ENCODE measurements around the gene RBM25. TPM values are rescaled to one million over a fixed set of nuclear protein-coding genes. Genes with fewer than 3 reads are reported as not detected.

Gene RBM25
- total RNA-seq, 2 experiments from 2014 or later: 89.5 to 95.1 TPM

- Mint-ChIP-seq H3K4me1 (ENCODE audit: low read depth) (no peaks in the 10 kb centered on the region), H3K9me3 (ENCODE audit: insufficient read depth) (no peaks in the 10 kb centered on the region), H3K36me3 (ENCODE audit: low read depth) (peaks cover 61% of the 10 kb centered on the region), H3K4me3 (no peak overlapping the region), H3K27me3 (ENCODE audit: low read depth) (no peaks in the 10 kb centered on the region), H3K27ac (no peak overlapping the region)
- CTCF ChIA-PET: no interaction called here
- DNase-seq (no peak), ATAC-seq (no peak)
- POLR2A ChIA-PET: interaction anchor here (1.0 kb wide), 1 partner anchor 31 kb away, joined by 4 read pairs; no protein-coding TSS in a partner anchor
These were observed 46.7 kb downstream of the RBM25 start for GRCh38 chr14:73105050-73105449.

- ChIA-PET POLR2A (no interaction called here), CTCF (interaction anchor here (0.8 kb wide), 1 partner anchor 17 kb away, joined by 3 read pairs; no protein-coding TSS in a partner anchor)
- no peak overlapping the region for H3K27ac Mint-ChIP-seq
- no peaks in the 10 kb centered on the region for H3K9me3 Mint-ChIP-seq (ENCODE audit: insufficient read depth)
- H3K4me3 Mint-ChIP-seq: no peak overlapping the region
- DNase-seq (no peak), ATAC-seq (no peak)
- peaks cover 60% of the 10 kb centered on the region for H3K36me3 Mint-ChIP-seq (ENCODE audit: low read depth)
- H3K4me1 Mint-ChIP-seq (ENCODE audit: low read depth): no peaks in the 10 kb centered on the region
- H3K27me3 Mint-ChIP-seq (ENCODE audit: low read depth): no peaks in the 10 kb centered on the region
These were observed 47.4 kb downstream of the RBM25 start for GRCh38 chr14:73105727-73106126.

- ATAC-seq: no peak
- Mint-ChIP-seq H3K4me1 (ENCODE audit: low read depth) (no peaks in the 10 kb centered on the region), H3K9me3 (ENCODE audit: insufficient read depth) (no peaks in the 10 kb centered on the region), H3K27me3 (ENCODE audit: low read depth) (no peaks in the 10 kb centered on the region), H3K36me3 (ENCODE audit: low read depth) (peaks cover 53% of the 10 kb centered on the region), H3K27ac (no peak overlapping the region), H3K4me3 (no peak overlapping the region)
- ChIA-PET CTCF (interaction anchor here (1.1 kb wide), 1 partner anchor 19 kb away, joined by 5 read pairs; the partner anchor contains the start of gene PSEN1), POLR2A (interaction anchor here (1.5 kb wide), 1 partner anchor 14 kb away, joined by 4 read pairs; no protein-coding TSS in a partner anchor)
- DNase-seq: no peak
These were observed 57.8 kb downstream of the RBM25 start for GRCh38 chr14:73116079-73116665.

- CTCF ChIA-PET: no interaction called here
- POLR2A ChIA-PET: interaction anchor here (1.0 kb wide), 1 partner anchor 13 kb away, joined by 3 read pairs; no protein-coding TSS in a partner anchor
- no peak overlapping the region for H3K27ac Mint-ChIP-seq
- H3K4me3 Mint-ChIP-seq: no peak overlapping the region
- no peak for DNase-seq
- H3K27me3 Mint-ChIP-seq (ENCODE audit: low read depth): no peaks in the 10 kb centered on the region
- peaks cover 57% of the 10 kb centered on the region for H3K36me3 Mint-ChIP-seq (ENCODE audit: low read depth)
- H3K4me1 Mint-ChIP-seq (ENCODE audit: low read depth): no peaks in the 10 kb centered on the region
- no peaks in the 10 kb centered on the region for H3K9me3 Mint-ChIP-seq (ENCODE audit: insufficient read depth)
- ATAC-seq: no peak
These were observed 66.0 kb downstream of the RBM25 start for GRCh38 chr14:73124180-73124894.

GRCh38 chr14:73125169-73125588, 66.8 kb downstream of the RBM25 start:
- CTCF ChIA-PET: no interaction called here
- H3K4me1 Mint-ChIP-seq (ENCODE audit: low read depth): no peaks in the 10 kb centered on the region
- H3K27ac Mint-ChIP-seq: no peak overlapping the region
- ATAC-seq: no peak
- H3K9me3 Mint-ChIP-seq (ENCODE audit: insufficient read depth): no peaks in the 10 kb centered on the region
- no peaks in the 10 kb centered on the region for H3K27me3 Mint-ChIP-seq (ENCODE audit: low read depth)
- DNase-seq: no peak
- H3K4me3 Mint-ChIP-seq: no peak overlapping the region
- POLR2A ChIA-PET: interaction anchor here (1.6 kb wide), 1 partner anchor 11 kb away, joined by 8 read pairs; the partner anchor contains the start of gene PSEN1
- H3K36me3 Mint-ChIP-seq (ENCODE audit: low read depth): peaks cover 48% of the 10 kb centered on the region

GRCh38 chr14:73125746-73126145, 67.4 kb downstream of the RBM25 start:
- no peak for ATAC-seq
- no peaks in the 10 kb centered on the region for H3K9me3 Mint-ChIP-seq (ENCODE audit: insufficient read depth)
- no peaks in the 10 kb centered on the region for H3K27me3 Mint-ChIP-seq (ENCODE audit: low read depth)
- POLR2A ChIA-PET: interaction anchor here (1.6 kb wide), 1 partner anchor 10 kb away, joined by 8 read pairs; the partner anchor contains the start of gene PSEN1
- H3K36me3 Mint-ChIP-seq (ENCODE audit: low read depth): peaks cover 44% of the 10 kb centered on the region
- no peak overlapping the region for H3K27ac Mint-ChIP-seq
- DNase-seq: no peak
- no peaks in the 10 kb centered on the region for H3K4me1 Mint-ChIP-seq (ENCODE audit: low read depth)
- no peak overlapping the region for H3K4me3 Mint-ChIP-seq
- CTCF ChIA-PET: no interaction called here

GRCh38 chr14:73133795-73134194, 75.5 kb downstream of the RBM25 start:
- peaks cover 3% of the 10 kb centered on the region for H3K9me3 Mint-ChIP-seq (ENCODE audit: insufficient read depth)
- H3K4me1 Mint-ChIP-seq (ENCODE audit: low read depth): peaks cover 20% of the 10 kb centered on the region
- H3K4me3 Mint-ChIP-seq: no peak overlapping the region
- no peaks in the 10 kb centered on the region for H3K27me3 Mint-ChIP-seq (ENCODE audit: low read depth)
- ChIA-PET POLR2A (interaction anchor here (0.6 kb wide), 1 partner anchor 734 kb away, joined by 3 read pairs; no protein-coding TSS in a partner anchor), CTCF (no interaction called here)
- DNase-seq (no peak), ATAC-seq (no peak)
- no peak overlapping the region for H3K27ac Mint-ChIP-seq
- H3K36me3 Mint-ChIP-seq (ENCODE audit: low read depth): peaks cover 31% of the 10 kb centered on the region

- peak overlapping the region; percentile 97 for H3K27ac Mint-ChIP-seq
- peaks cover 35% of the 10 kb centered on the region for H3K36me3 Mint-ChIP-seq (ENCODE audit: low read depth)
- peaks cover 27% of the 10 kb centered on the region for H3K4me1 Mint-ChIP-seq (ENCODE audit: low read depth)
- no peak for ATAC-seq
- H3K4me3 Mint-ChIP-seq: peak overlapping the region; percentile 80
- peaks cover 3% of the 10 kb centered on the region for H3K9me3 Mint-ChIP-seq (ENCODE audit: insufficient read depth)
- ChIA-PET POLR2A (interaction anchor here (0.8 to 2.3 kb wide), 8 partner anchors 10 to 750 kb away, joined by 3 to 13 read pairs (median 5); partner anchors contain the start of genes RBM25, RIOX1 and ZNF410), CTCF (interaction anchor here (0.7 to 1.9 kb wide), 4 partner anchors 13 to 154 kb away, joined by 3 to 5 read pairs (median 4); no protein-coding TSS in a partner anchor)
- H3K27me3 Mint-ChIP-seq (ENCODE audit: low read depth): no peaks in the 10 kb centered on the region
- DNase-seq: no peak
These were observed 77.7 kb downstream of the RBM25 start for GRCh38 chr14:73136085-73136386.

- ChIA-PET POLR2A (interaction anchor here (0.6 to 2.3 kb wide), 11 partner anchors 11 to 750 kb away, joined by 3 to 13 read pairs (median 4); partner anchors contain the start of genes RBM25, RIOX1 and ZNF410), CTCF (interaction anchor here (0.7 to 1.9 kb wide), 4 partner anchors 20 to 155 kb away, joined by 3 to 5 read pairs (median 4); no protein-coding TSS in a partner anchor)
- peaks cover 36% of the 10 kb centered on the region for H3K36me3 Mint-ChIP-seq (ENCODE audit: low read depth)
- peaks cover 2% of the 10 kb centered on the region for H3K9me3 Mint-ChIP-seq (ENCODE audit: insufficient read depth)
- H3K27me3 Mint-ChIP-seq (ENCODE audit: low read depth): no peaks in the 10 kb centered on the region
- H3K4me3 Mint-ChIP-seq: peak within 1 kb of the TSS; percentile 80
- peaks cover 27% of the 10 kb centered on the region for H3K4me1 Mint-ChIP-seq (ENCODE audit: low read depth)
- peak; percentile 94 for ATAC-seq
- DNase-seq: peak; percentile 99
- peak within 1 kb of the TSS; percentile 97 for H3K27ac Mint-ChIP-seq
These were observed 78.3 kb downstream of the RBM25 start, which contains the start of gene PSEN1 for GRCh38 chr14:73136387-73137225. Gene PSEN1 (plus strand): TSS chr14:73136507. CDS start chr14:73148020, 11,513 bp downstream.

- H3K27me3 Mint-ChIP-seq (ENCODE audit: low read depth): no peaks in the 10 kb centered on the region
- peaks cover 21% of the 10 kb centered on the region for H3K36me3 Mint-ChIP-seq (ENCODE audit: low read depth)
- H3K27ac Mint-ChIP-seq: no peak overlapping the region
These were observed 82.5 kb downstream of the RBM25 start for GRCh38 chr14:73140811-73141323.

GRCh38 chr14:73142216-73142615, 83.9 kb downstream of the RBM25 start:
- CTCF ChIA-PET: interaction anchor here (1.7 kb wide), 1 partner anchor 31 kb away, joined by 3 read pairs; no protein-coding TSS in a partner anchor
- POLR2A ChIA-PET: no interaction called here
- Mint-ChIP-seq H3K9me3 (ENCODE audit: insufficient read depth) (no peaks in the 10 kb centered on the region), H3K4me1 (ENCODE audit: low read depth) (peaks cover 28% of the 10 kb centered on the region), H3K27me3 (ENCODE audit: low read depth) (no peaks in the 10 kb centered on the region), H3K27ac (peak overlapping the region; percentile 7), H3K36me3 (ENCODE audit: low read depth) (peaks cover 15% of the 10 kb centered on the region), H3K4me3 (no peak overlapping the region)
- no peak for DNase-seq
- peak; percentile 47 for ATAC-seq

More at GRCh38 chr14:73140811-73141323, 82.5 kb downstream of the RBM25 start:
- ATAC-seq (no peak), DNase-seq (no peak)
- POLR2A ChIA-PET: interaction anchor here (0.7 kb wide), 1 partner anchor 41 kb away, joined by 3 read pairs; no protein-coding TSS in a partner anchor
- CTCF ChIA-PET: no interaction called here
- H3K4me3 Mint-ChIP-seq: no peak overlapping the region
- H3K4me1 Mint-ChIP-seq (ENCODE audit: low read depth): peaks cover 37% of the 10 kb centered on the region
- H3K9me3 Mint-ChIP-seq (ENCODE audit: insufficient read depth): no peaks in the 10 kb centered on the region

All from activated CD8-positive, alpha-beta T cell treated with anti-CD3 and anti-CD28 coated beads, Interleukin-2, amount 10 ng/mL, durations not matched to agents 7 days and 5 days (primary cell).